Thyroid gland (tissue), 4 donors: Measurements from ENCODE around the gene TMEM161A. TPM values are rescaled to one million over a fixed set of nuclear protein-coding genes. Genes with fewer than 3 reads are reported as not detected.

Experiments used
- DNase-seq, 2 donors: peaks; one replicate each; pipeline ENCODE4 v3.0.0-alpha.2; 2019
- H3K27ac ChIP-seq, 3 donors: fragments of 200-600 bp; sonication (generic); 1 replicate in 2 of 3; 2 replicates in 1 of 3; pipeline ENCODE4 v1.5.1; 2016 to 2019; ENCODE audit warnings: mild to moderate bottlenecking in 1 of 3, moderate library complexity in 1 of 3
- H3K27me3 ChIP-seq: fragments of 200-600 bp; sonication (generic); one replicate; pipeline ENCODE4 v1.5.1; 2019
- H3K36me3 ChIP-seq, 2 donors: fragments of 200-600 bp; sonication (generic); one replicate each; pipeline ENCODE4 v1.5.1; 2016 to 2019
- H3K4me1 ChIP-seq, 2 donors: fragments of 200-600 bp; sonication (generic); one replicate each; pipeline ENCODE4 v1.5.1; 2017 to 2019
- H3K4me3 ChIP-seq, 3 donors: fragments of 200-600 bp; sonication (generic); replicated peaks in 1 of 3; 1 replicate in 2 of 3; 2 replicates in 1 of 3; pipeline ENCODE4 v1.5.1; 2016; ENCODE audit warnings: mild to moderate bottlenecking in 1 of 3
- H3K9me3 ChIP-seq: fragments of 200-600 bp; sonication (generic); one replicate; pipeline ENCODE4 v1.5.1; 2017
- CTCF ChIP-seq, 6 experiments: fragments of 200-600 bp in 3 of 6; fragments of 450-650 bp in 3 of 6; sonication (generic) in 3 of 6; IDR thresholded peaks; one replicate each; pipeline ENCODE4 v1.5.1; 2016 to 2019; ENCODE audit warnings: antibody characterized with exemption in 6 of 6, mild to moderate bottlenecking in 2 of 6, inconsistent platforms in 1 of 6, moderate library complexity in 1 of 6
- POLR2A ChIP-seq, 2 donors: fragments of 450-650 bp; IDR thresholded peaks; one replicate each; pipeline ENCODE4 v1.6.1; 2017; ENCODE audit warnings: antibody characterized with exemption in 2 of 2, mild to moderate bottlenecking in 2 of 2, moderate library complexity in 1 of 2
- WGBS, 2 donors: methylation state at CpG; one replicate each; pipeline ENCODE4 v1.1.5; 2017; 5-methylcytosine and 5-hydroxymethylcytosine counted together
- intact Hi-C: fragments of 100-400 bp; cut with DNase I; formaldehyde crosslinking; loops from one replicate; pipeline ENCODE4 v1.15.1; 2023
- total RNA-seq, 4 donors: library from RNA; depleted of rRNA; stranded (reverse); fragments of >200 nt; gene quantifications; one replicate each; pipeline ENCODE4 v1.2.3, GENCODE V29; 2016

TMEM161A gene
- total RNA-seq, 4 donors from 2014 or later: 29.6 to 37.8 (median 33.1) TPM

DNA sequence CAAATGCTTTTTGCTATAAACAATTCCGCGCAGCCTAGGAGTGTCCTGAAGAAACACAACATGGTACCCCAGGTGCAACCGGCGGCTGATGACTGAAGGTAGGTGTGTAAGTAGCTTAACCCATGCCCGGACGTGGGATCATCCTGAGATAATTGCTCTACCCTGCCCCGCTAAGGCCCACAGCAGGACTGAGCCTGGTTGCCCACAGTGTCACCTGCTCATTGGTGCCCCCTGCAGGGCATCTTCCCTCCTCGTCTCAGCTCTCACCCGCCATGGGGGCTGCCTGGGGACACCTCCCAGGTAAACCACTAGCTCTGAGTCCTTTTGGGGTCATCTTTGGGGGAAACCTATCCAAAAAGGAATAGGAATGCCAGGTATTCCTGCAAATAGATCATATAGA, 22.3 kb downstream of the TMEM161A start:
- WGBS, 2 donors: 64 to 84% methylated on average over 5 to 9 of the region's 9 CpGs
- Histone ChIP-seq H3K4me1 (peaks cover 16 to 23% of the 10 kb centered on the region in 2 donors), H3K4me3 (no peak overlapping the region), H3K27me3 (no peaks in the 10 kb centered on the region), H3K36me3 (peaks cover 7% of the 10 kb centered on the region in 2 donors), H3K9me3 (no peaks in the 10 kb centered on the region), H3K27ac (no peak overlapping the region)
- intact Hi-C loops: no loop called here
- no peak for TF ChIP-seq POLR2A (IDR thresholded peaks at IDR 0.05)
- peak in 5 of 6 experiments; percentile 9 to 50 (median 36) for TF ChIP-seq CTCF (IDR thresholded peaks at IDR 0.05)
- DNase-seq: no peak

DNA sequence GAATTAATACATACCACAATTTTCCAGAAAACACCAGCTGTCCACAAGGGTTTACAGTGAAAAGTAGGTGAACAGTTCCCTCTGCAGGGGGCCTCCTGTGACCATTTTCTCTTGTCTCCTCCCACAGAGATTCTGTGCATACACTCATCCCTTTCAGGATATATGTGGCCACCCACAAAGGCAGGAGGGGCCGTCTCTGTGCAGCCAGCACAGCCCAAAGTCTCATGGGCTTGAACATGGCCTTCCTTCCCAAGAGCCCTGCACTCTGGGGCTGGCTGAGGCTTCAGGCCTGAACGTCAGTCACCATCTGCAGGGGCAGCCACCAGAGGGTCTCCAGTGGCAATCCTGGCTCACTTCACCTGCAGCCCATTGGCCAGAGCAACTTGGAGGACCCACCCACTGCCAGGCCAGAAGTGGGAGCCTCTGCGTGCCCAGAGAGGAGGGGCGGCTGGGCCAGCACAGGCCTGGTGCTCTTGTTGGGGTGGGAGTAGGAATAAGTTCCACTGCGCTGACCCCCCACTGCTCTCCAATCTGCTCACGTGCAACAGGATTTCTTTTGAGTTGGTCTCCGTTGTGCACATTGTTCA, 25.1 kb downstream of the TMEM161A start:
- intact Hi-C loops: no loop called here
- Histone ChIP-seq H3K27me3 (no peaks in the 10 kb centered on the region), H3K9me3 (no peaks in the 10 kb centered on the region), H3K4me1 (peaks cover 16 to 23% of the 10 kb centered on the region in 2 donors), H3K4me3 (no peak overlapping the region), H3K27ac (peak overlapping the region in 2 of 3 donors; percentile 41 to 78), H3K36me3 (no peaks in the 10 kb centered on the region)
- WGBS, 2 donors: 43 to 57% methylated on average over 2 to 5 of the region's 7 CpGs
- TF ChIP-seq POLR2A (IDR thresholded peaks at IDR 0.05) (no peak), CTCF (IDR thresholded peaks at IDR 0.05) (peak in 3 of 6 experiments; percentile 6 to 19 (median 16))
- no peak for DNase-seq

- Histone ChIP-seq H3K36me3 (no peaks in the 10 kb centered on the region), H3K9me3 (no peaks in the 10 kb centered on the region), H3K4me1 (peaks cover 16 to 32% of the 10 kb centered on the region in 2 donors), H3K27me3 (no peaks in the 10 kb centered on the region), H3K27ac (peak overlapping the region; percentile 39 to 78 (median 78)), H3K4me3 (no peak overlapping the region)
- intact Hi-C loops: no loop called here
- WGBS, 2 donors: 54 to 59% methylated on average over 9 of the region's 9 CpGs
- peak; percentile 61 to 71 for DNase-seq
- TF ChIP-seq CTCF (IDR thresholded peaks at IDR 0.05): no peak
- peak in 1 of 2 donors; percentile 15 for TF ChIP-seq POLR2A (IDR thresholded peaks at IDR 0.05)
Measured at GRCh38 chr19:19111967-19112580, 26.2 kb downstream of the TMEM161A start.

GRCh38 chr19:19111136-19111835, 27.0 kb downstream of the TMEM161A start:
- intact Hi-C loops: no loop called here
- Histone ChIP-seq H3K9me3 (no peaks in the 10 kb centered on the region), H3K36me3 (no peaks in the 10 kb centered on the region), H3K4me3 (no peak overlapping the region), H3K27me3 (no peaks in the 10 kb centered on the region), H3K27ac (peak overlapping the region; percentile 39 to 78 (median 78)), H3K4me1 (peaks cover 19 to 38% of the 10 kb centered on the region in 2 donors)
- 75 to 93% methylated on average over 13 to 14 of the region's 15 CpGs for WGBS, 2 donors
- TF ChIP-seq CTCF (IDR thresholded peaks at IDR 0.05): no peak
- no peak for TF ChIP-seq POLR2A (IDR thresholded peaks at IDR 0.05)
- DNase-seq: no peak
